Endometrium (tissue), 2 donors: ENCODE data around the gene EBF3.

Source experiments
- FAIRE-seq: peaks from 2 replicates; lab custom pipeline; 2012; peaks lifted over from hg19 to GRCh38; lab: Jason Lieb, UNC
- donor health status: control.
- donor health status: control.

EBF3 gene

DNA sequence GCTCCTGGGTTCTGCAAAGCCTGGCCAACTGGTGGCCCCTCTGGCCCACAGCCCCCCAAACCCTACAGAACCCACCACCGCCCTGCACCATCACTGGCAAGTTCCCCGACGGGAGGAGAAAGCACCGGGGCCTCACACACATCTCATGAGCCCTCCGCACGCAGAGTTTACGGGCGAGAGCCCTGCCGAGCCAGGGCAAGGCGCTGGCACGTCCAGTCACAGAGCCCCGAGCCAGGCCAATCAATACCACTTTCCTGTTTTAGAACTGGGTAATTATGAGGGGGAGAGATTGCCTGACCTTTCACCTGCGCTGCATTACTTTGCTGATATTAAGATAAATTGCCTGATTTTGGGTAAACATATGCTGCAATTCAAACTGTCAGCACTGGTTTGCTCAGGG lies 113.3 kb downstream of the EBF3 start:
- no peak for FAIRE-seq

- no peak for FAIRE-seq
Measured at GRCh38 chr10:129850316-129850715, 113.8 kb downstream of the EBF3 start.

GRCh38 chr10:129849853-129850252 lies 114.2 kb downstream of the EBF3 start:
- FAIRE-seq = no peak

DNA sequence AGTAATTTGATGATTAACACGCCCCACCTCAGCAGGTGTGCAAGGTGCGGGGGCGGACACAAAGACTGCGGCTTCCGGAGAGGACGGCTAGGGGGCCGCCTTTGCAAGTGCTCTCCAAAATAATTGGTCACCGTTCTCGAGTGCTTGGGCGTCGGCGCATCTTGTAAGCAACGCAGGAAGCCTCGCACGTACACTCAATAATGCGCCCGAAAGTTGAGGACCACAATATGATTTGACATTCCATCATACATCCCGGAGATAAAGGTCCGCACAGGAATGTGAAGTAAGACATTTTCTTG lies 114.7 kb downstream of the EBF3 start:
- FAIRE-seq = no peak

DNA sequence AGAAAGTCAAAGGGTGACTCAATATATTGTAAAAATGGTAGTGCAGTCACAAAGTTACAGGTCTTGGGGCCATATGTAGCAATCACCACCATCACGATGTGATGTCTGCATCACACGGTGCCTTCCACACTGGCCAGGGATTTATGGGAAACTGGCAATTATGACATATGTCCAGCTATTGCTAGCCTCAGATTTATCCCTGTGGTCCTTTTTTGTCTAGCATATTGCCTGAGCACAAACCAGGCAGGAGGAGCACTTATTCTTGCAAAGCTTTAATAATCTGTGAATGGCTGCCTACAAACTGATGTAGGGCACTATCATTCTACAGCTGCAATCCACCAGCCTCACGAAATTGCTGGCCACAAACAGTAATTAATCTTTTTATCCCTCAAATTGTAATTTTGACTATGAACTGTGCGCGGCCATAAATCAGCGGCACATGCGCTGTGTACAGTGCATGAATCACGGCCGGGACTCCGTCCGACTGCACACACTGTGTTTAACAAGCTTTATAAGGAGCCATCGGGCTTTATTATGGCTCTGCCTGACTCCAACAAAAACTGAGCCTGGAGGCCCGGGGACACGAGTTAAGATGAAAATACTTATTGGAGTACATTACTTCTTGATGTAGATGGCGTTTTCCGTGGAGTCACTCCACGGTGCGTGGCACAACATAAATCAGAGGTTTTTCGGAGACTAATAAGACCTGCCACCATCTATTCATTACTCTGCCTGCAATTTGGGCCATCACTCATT lies 115.2 kb downstream of the EBF3 start:
- FAIRE-seq = no peak

DNA sequence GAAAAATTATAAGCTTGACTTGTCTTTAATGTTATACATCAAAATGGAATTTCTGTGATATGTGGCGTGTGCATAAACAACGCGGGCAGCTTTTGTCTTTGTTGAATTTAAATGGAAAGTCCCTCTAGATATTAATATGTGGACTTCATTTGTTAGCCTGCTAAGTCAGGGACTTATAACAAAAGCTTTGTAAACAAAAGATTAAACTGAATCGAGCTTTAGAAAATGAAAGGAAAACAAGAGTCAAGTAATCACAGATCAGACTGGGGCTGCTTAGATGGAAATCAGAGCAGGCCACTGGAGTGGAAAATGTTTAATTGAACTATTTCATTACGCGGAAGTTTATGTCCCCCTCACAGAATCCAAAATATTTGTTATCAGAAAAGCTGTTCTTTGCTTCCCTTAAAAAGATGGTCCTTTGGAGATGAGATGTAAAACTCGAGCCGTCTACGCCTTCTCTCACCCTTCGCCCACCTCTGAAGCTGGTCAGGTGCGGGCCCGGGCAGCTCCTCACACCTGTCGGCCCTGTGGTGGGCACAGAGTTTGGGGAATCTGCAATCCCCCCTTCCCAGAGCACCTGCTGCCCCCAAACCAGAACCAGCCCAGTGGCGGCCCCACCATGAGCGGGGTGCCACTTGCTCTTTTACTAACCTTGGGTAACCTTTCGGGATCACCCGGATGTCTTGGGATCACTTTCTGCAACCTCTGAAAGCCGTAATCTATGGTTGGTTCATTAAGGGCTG lies 116.2 kb downstream of the EBF3 start:
- FAIRE-seq = no peak

DNA sequence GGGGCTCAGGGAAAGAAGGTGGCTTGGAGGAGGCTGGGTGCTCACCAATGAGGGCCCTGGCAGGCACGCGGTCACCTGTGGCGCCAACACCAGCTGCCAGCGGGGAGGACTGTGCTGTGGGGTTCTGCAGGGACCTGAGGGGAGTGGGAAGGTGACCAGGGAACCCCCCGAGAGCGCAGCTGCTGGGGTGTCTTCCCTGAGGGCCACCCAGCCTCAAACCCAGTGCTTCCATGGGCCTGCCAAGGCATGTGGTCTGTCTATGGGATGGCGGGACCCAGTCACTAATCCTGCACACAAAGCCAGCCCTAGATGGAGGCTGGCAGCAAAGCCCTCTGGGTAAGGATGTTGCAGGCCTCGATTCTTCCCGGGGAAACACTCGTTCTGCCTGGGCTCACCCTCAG lies 117.1 kb downstream of the EBF3 start:
- FAIRE-seq = no peak

- no peak for FAIRE-seq
Measured at GRCh38 chr10:129845111-129845753, 118.8 kb downstream of the EBF3 start.

GRCh38 chr10:129844216-129844766 lies 119.8 kb downstream of the EBF3 start:
- no peak for FAIRE-seq

- FAIRE-seq = no peak
Measured at GRCh38 chr10:129843702-129844101, 120.4 kb downstream of the EBF3 start.

GRCh38 chr10:129843131-129843541 lies 120.9 kb downstream of the EBF3 start:
- no peak for FAIRE-seq

GRCh38 chr10:129842031-129842430 lies 122.0 kb downstream of the EBF3 start:
- FAIRE-seq = no peak

DNA sequence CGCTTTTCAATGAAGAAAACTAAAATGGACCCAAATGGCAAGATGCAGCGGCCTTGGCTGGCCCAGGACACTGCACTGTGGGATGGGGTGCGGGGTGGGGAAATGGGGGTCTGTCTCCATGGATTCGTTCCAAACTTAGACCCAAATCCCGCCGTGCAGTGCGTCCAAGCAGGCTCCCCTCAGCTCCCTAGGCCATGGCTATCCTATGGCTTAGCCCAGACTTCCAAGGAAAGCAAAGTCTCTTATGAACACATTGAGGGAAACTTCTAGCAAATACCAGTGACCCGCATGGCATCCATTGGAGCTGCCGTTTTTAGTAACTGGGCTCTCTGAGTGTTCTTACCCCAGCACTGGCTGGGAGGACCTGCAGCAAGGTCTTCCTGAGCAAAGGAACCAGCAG lies 122.5 kb downstream of the EBF3 start:
- no peak for FAIRE-seq

DNA sequence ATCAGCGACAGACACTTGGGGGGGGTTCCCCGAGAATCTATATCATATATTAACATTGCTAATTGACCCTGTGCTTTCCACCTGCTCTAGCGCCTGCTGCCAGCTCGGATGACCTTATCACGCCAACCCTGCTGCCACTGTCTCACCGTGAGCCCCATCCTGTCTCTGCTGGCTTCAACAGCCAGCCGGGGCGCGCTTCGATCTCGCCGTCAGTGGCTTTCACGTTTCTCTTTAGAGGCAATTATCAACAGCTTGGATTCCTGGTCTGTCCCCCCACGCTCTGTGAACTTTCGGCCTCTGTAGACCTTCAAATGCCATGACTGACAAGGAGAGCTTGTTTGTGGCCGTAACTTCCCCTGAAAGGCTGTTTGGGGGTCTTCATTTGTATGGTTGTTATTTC lies 123.0 kb downstream of the EBF3 start:
- no peak for FAIRE-seq

GRCh38 chr10:129840196-129840590 lies 123.9 kb downstream of the EBF3 start:
- FAIRE-seq = no peak

DNA sequence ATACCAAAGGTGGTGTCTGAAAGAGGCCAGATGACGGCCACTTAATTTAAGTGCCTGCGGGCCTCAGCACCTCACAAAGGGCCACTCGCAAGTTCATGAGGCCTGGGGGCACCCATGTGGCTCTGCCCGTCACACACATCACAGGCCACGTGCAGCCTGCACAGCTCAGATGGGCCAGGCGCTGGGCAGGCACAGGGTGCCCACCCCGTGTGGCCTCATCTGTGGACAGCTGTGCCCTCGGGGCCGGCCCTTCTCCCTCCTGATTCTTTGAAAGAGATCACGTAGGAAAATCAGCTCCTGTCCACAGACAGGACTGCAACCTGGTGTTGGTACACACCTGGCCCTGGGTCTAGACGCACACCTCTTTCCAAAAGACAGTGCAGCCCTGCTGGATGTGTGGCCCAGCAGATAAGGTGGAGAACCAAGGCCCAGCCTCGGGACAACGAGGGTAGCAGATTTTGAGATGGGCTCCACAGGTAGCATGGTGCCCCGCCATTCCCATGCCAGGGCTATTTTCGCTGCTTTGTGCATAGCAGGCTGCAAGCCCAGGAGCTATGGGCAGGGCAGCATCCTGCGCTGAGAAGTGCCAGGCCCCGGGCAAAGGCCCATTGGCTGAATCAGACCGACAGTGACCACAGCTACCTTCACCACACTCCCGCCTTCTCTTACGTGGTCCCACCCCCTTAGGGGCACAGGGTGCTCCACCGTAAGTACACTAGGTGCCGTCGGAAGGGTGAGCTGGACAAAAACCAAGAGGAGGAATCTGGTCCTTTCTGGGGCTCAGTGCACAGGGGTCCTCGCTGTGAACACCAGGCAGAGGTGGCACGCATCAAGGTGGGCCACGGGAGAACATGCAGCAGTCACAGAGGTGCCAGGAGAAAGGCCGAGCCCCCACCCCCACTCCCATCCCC lies 124.5 kb downstream of the EBF3 start:
- no peak for FAIRE-seq

DNA sequence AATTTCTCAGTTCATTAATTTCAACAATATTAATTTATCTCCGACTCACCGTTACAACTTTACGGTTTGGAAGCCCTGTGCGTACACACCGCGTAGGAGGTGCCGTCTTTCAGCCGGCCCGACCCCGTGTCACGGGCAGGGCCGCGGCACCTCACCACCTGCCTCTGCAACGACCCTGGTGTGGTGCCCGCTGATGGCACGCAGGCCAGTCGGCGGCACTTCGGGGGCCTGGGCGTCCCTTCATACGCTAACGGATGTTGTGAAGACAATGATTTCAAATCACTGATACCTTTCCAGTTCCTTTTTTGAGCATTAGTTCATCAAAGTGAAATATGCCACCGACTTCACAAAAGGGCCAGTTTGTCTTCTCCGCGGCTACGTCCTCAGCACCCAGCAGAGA lies 125.3 kb downstream of the EBF3 start:
- no peak for FAIRE-seq

DNA sequence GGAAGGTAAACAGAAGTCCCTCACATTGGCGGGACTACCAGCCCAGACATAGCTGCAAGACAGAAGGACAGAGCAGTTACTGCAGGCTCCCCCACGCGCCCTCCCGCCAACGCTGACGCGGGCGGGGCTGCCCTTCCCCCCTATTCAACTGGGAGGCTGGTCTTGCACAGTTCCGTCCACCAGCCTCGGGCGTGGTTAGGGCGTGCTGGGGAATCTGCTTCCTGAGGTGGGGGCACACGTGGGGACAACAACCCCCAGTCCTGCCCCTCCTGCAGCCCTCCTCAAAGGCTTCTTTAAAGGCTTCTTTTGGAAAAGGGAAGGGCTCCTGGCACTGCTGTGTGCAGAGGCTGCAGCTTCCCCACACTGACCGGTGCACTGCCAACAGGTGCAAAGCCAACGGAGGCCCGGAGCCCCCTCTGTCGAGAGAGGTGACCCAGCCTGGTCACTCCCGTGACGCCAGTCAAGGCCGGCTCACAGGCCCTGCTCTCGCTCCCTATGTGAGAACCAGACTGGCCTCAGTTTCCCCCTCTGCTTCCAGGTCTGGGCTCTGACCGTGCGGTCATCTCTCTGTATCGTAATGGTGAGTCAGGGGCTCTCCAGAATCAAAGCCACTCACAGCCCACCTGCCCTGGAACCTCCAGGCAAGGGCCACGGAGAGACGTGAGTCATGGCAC lies 126.0 kb downstream of the EBF3 start:
- no peak for FAIRE-seq

GRCh38 chr10:129836253-129836652 lies 127.8 kb downstream of the EBF3 start:
- FAIRE-seq = no peak

- FAIRE-seq = no peak
Measured at GRCh38 chr10:129833994-129834739, 129.9 kb downstream of the EBF3 start.

DNA sequence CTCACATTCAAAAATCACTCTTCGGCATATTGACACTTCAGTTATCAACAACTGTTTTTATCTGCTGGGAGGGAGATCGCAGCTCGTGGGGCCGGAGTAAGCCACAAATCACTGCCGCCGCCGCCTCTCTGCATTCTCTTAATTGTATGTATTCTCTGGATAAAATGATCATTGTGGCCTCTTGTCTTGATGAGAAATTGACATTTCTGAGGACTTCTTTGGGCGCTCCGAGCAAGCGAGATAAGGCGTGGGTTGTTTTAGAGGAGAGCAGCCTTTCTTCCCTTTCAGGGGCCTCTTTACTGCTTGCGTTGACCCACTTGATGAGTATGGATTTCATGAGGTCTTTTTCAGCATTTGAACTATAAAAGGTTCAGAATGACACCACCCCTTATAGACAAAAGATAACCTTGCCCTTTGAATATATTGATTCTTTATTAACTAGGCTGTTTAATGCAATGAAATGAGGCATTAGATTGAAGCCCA lies 130.6 kb downstream of the EBF3 start:
- FAIRE-seq = no peak
